Esophagus squamous epithelium (tissue), 4 donors: ENCODE results near the gene LIG3.

ENCODE experiments used
- CTCF ChIP-seq, 6 experiments: fragments of 450-650 bp in 4 of 6; fragments of 200-600 bp in 2 of 6; sonication (generic) in 2 of 6; IDR thresholded peaks; one replicate each; pipeline ENCODE4 v1.5.1; 2016 to 2019; ENCODE audit warnings: antibody characterized with exemption in 6 of 6, mild to moderate bottlenecking in 4 of 6, moderate library complexity in 4 of 6
- POLR2A ChIP-seq, 4 donors: fragments of 450-650 bp; IDR thresholded peaks; one replicate each; pipeline ENCODE4 v1.6.1; 2017; ENCODE audit warnings: antibody characterized with exemption in 4 of 4, mild to moderate bottlenecking in 4 of 4, moderate library complexity in 3 of 4

DNA sequence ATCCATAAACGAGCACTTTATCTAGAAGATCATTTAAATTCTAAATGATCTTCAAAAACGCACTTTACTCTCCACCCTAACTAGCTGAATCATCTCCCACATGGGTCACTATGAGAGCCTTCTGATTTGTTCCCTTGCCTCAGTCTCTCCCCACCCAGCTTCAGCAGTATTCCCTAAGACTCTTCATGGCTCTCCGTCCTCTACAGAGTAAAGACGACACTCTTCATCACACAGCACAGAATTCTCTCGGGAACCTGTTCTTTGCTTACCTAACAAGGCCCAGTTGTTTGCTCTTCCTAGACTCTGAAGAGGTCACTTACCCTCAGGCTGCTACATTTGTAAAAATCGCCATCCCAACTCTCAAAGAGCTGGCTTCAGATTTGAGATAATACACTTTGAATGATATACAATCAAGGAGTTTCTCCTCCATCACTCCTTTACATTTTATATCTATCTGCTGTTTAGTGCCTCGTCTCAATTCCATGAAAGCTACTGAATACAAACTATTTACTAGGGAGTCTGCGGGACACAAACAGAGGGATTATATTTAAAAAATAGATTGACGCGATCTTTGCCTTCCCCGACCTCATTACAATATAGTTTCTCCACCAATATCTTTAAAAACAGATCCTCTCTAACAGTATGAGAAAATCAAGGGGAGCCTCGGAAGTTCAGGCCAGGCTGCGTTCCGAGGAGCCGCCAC is 511 bp upstream of the LIG3 start:
- TF ChIP-seq CTCF (IDR thresholded peaks at IDR 0.05) (no peak), POLR2A (IDR thresholded peaks at IDR 0.05) (peak in 1 of 4 donors; percentile 78)
